Right lobe of liver (tissue), 4 donors: Measurements from ENCODE around the gene STN1.

Experiments
- CTCF ChIP-seq, 4 donors: fragments of 200-600 bp in 3 of 4; fragments of 450-650 bp in 1 of 4; IDR thresholded peaks; one replicate each; pipeline versions ENCODE4 v1.5.1 to v1.8.0; 2016 to 2022; ENCODE audit warnings: antibody characterized with exemption in 4 of 4, mild to moderate bottlenecking in 2 of 4
- POLR2A ChIP-seq: fragments of 450-650 bp; IDR thresholded peaks from one replicate; pipeline ENCODE4 v1.6.1; 2017; ENCODE audit warnings: antibody characterized with exemption, mild to moderate bottlenecking
- donor health status: DM: no; HTN: no; CAD: no.
- donor health status: DM: no; HTN: no; CAD: no.
- donor health status: DM: no; HTN: yes; CAD: no.

GRCh38 chr10:103845972-103846371 lies 72.0 kb downstream of the STN1 start:
- TF ChIP-seq CTCF (IDR thresholded peaks at IDR 0.05) (no peak), POLR2A (no peak)
